Astrocyte (in vitro differentiated cells and primary cell): ENCODE results near the gene BMP4. TPM values are rescaled to one million over a fixed set of nuclear protein-coding genes. Genes with fewer than 3 reads are reported as not detected.

Experiments used
- DNase-seq: peaks from one replicate; pipeline ENCODE4 v3.0.0-alpha.2; 2010; ENCODE audit warnings: low read depth
- FAIRE-seq: peaks from 2 replicates; lab custom pipeline; 2011; peaks lifted over from hg19 to GRCh38; lab: Jason Lieb, UNC
- H2AFZ ChIP-seq: 2 replicates; pipeline ENCODE4 v1.6.0; 2012; ENCODE audit warnings: low read depth, low read length, inconsistent platforms
- H3K27ac ChIP-seq: 2 replicates; pipeline ENCODE4 v1.5.1; 2011; ENCODE audit warnings: low read depth, low read length, inconsistent platforms
- H3K27me3 ChIP-seq: 2 replicates; pipeline ENCODE4 v1.6.0; 2011; ENCODE audit warnings: low read length, inconsistent platforms; ENCODE audit not compliant: insufficient read depth
- H3K36me3 ChIP-seq: 2 replicates; pipeline ENCODE4 v1.5.1; 2011; ENCODE audit warnings: low read length, inconsistent platforms; ENCODE audit not compliant: insufficient read depth
- H3K4me1 ChIP-seq: 2 replicates; pipeline ENCODE4 v1.5.1; 2011; ENCODE audit warnings: low read length, inconsistent platforms; ENCODE audit not compliant: insufficient read depth
- H3K4me2 ChIP-seq: 2 replicates; pipeline ENCODE4 v1.6.0; 2012; ENCODE audit warnings: low read length, inconsistent platforms
- H3K4me3 ChIP-seq: 2 replicates; pipeline ENCODE4 v1.5.1; 2011; ENCODE audit warnings: low read depth, mild to moderate bottlenecking, low read length, inconsistent platforms; ENCODE audit not compliant: insufficient read depth
- H3K79me2 ChIP-seq: 2 replicates; pipeline ENCODE4 v1.6.0; 2012; ENCODE audit warnings: mild to moderate bottlenecking, low read length, inconsistent platforms; ENCODE audit not compliant: insufficient read depth
- H3K9ac ChIP-seq: 2 replicates; pipeline ENCODE4 v1.6.0; 2012; ENCODE audit warnings: mild to moderate bottlenecking, low read length, inconsistent platforms
- H3K9me3 ChIP-seq: 2 replicates; pipeline ENCODE4 v1.5.1; 2012; ENCODE audit warnings: low read depth, mild to moderate bottlenecking, low read length, inconsistent platforms; ENCODE audit not compliant: insufficient read depth
- H4K20me1 ChIP-seq: 2 replicates; pipeline ENCODE4 v1.6.0; 2012; ENCODE audit warnings: low read length, inconsistent platforms; ENCODE audit not compliant: insufficient read depth
- H3K27ac Mint-ChIP-seq: one replicate; pipeline ENCODE4 v1.8.0; 2021; ENCODE audit warnings: mild to moderate bottlenecking, mixed read lengths; ENCODE audit not compliant: unreplicated experiment
- H3K27me3 Mint-ChIP-seq: one replicate; pipeline ENCODE4 v1.8.0; 2021; ENCODE audit warnings: low read depth, mixed read lengths; ENCODE audit not compliant: unreplicated experiment
- H3K36me3 Mint-ChIP-seq: one replicate; pipeline ENCODE4 v1.8.0; 2021; ENCODE audit warnings: low read depth, mixed read lengths; ENCODE audit not compliant: unreplicated experiment
- H3K4me1 Mint-ChIP-seq: one replicate; pipeline ENCODE4 v1.8.0; 2021; ENCODE audit warnings: low read depth, mixed read lengths; ENCODE audit not compliant: unreplicated experiment
- H3K4me3 Mint-ChIP-seq: one replicate; pipeline ENCODE4 v1.8.0; 2021; ENCODE audit warnings: mild to moderate bottlenecking, moderate library complexity, mixed read lengths; ENCODE audit not compliant: unreplicated experiment
- H3K9me3 Mint-ChIP-seq: one replicate; pipeline ENCODE4 v1.8.0; 2021; ENCODE audit warnings: mild to moderate bottlenecking, mixed read lengths; ENCODE audit not compliant: unreplicated experiment
- CTCF ChIP-seq: IDR thresholded peaks from 2 replicates; pipeline ENCODE4 v1.5.1; 2011; ENCODE audit warnings: low read depth, mild to moderate bottlenecking, inconsistent platforms, low read length, moderate library complexity; ENCODE audit not compliant: insufficient read depth
- EZH2 ChIP-seq: IDR thresholded peaks from 2 replicates; pipeline ENCODE4 v1.6.1; 2012; ENCODE audit warnings: mild to moderate bottlenecking, low read length, inconsistent platforms; ENCODE audit not compliant: insufficient read depth
- total RNA-seq: library from RNA; stranded (reverse); gene quantifications from 2 replicates; pipeline ENCODE4 v1.2.1, GENCODE V29; 2021

BMP4 gene
- total RNA-seq, 1 donor from 2014 or later = 27.2 TPM

GRCh38 chr14:53946404-53947093 lies 10.1 kb downstream of the BMP4 start:
- Mint-ChIP-seq H3K36me3 (peaks cover 15% of the 10 kb centered on the region), H3K4me3 (peak overlapping the region; percentile 72), H3K9me3 (peaks cover 3% of the 10 kb centered on the region), H3K4me1 (peaks cover 11% of the 10 kb centered on the region), H3K27ac (no peak overlapping the region), H3K27me3 (peaks cover 50% of the 10 kb centered on the region)
- no peak for DNase-seq
- no peak for FAIRE-seq
- Histone ChIP-seq H3K79me2 (no peaks in the 10 kb centered on the region), H3K9ac (no peak overlapping the region), H2AFZ (peak overlapping the region; percentile 54), H3K27me3 (peaks cover 52% of the 10 kb centered on the region), H4K20me1 (peaks cover 26% of the 10 kb centered on the region), H3K4me1 (peaks cover 9% of the 10 kb centered on the region), H3K4me3 (peak overlapping the region; percentile 36), H3K4me2 (peak overlapping the region; percentile 80), H3K36me3 (no peaks in the 10 kb centered on the region), H3K9me3 (no peaks in the 10 kb centered on the region), H3K27ac (no peak overlapping the region)
- TF ChIP-seq CTCF = no peak
- TF ChIP-seq EZH2 = peak; percentile 93

- Histone ChIP-seq H3K27ac (no peak overlapping the region), H3K9me3 (no peaks in the 10 kb centered on the region), H3K36me3 (no peaks in the 10 kb centered on the region), H3K4me3 (no peak overlapping the region), H3K4me1 (peaks cover 9% of the 10 kb centered on the region), H3K79me2 (no peaks in the 10 kb centered on the region), H3K27me3 (peaks cover 47% of the 10 kb centered on the region), H2AFZ (no peak overlapping the region), H3K9ac (no peak overlapping the region), H3K4me2 (no peak overlapping the region), H4K20me1 (peaks cover 21% of the 10 kb centered on the region)
- Mint-ChIP-seq H3K27me3 (peaks cover 45% of the 10 kb centered on the region), H3K27ac (no peak overlapping the region), H3K9me3 (peaks cover under 1% of the 10 kb centered on the region), H3K36me3 (peaks cover 15% of the 10 kb centered on the region), H3K4me3 (no peak overlapping the region), H3K4me1 (peaks cover 6% of the 10 kb centered on the region)
- DNase-seq (no peak), FAIRE-seq (no peak)
- TF ChIP-seq EZH2 (no peak), CTCF (no peak)
These were observed 10.6 kb downstream of the BMP4 start for GRCh38 chr14:53946071-53946403.

- H3K27ac ChIP-seq = no peak overlapping the region
- peaks cover 4% of the 10 kb centered on the region for H4K20me1 ChIP-seq
- Mint-ChIP-seq H3K9me3 (no peaks in the 10 kb centered on the region), H3K4me3 (no peak overlapping the region), H3K27ac (no peak overlapping the region), H3K27me3 (peaks cover 32% of the 10 kb centered on the region), H3K36me3 (no peaks in the 10 kb centered on the region), H3K4me1 (peaks cover 5% of the 10 kb centered on the region)
- no peak overlapping the region for H3K4me3 ChIP-seq
- no peaks in the 10 kb centered on the region for H3K36me3 ChIP-seq
- H2AFZ ChIP-seq = no peak overlapping the region
- DNase-seq (no peak), FAIRE-seq (no peak)
- H3K27me3 ChIP-seq = peaks cover 40% of the 10 kb centered on the region
- H3K79me2 ChIP-seq = no peaks in the 10 kb centered on the region
- H3K9me3 ChIP-seq = no peaks in the 10 kb centered on the region
- no peak overlapping the region for H3K4me2 ChIP-seq
- TF ChIP-seq CTCF = no peak
- no peak for TF ChIP-seq EZH2
- no peak overlapping the region for H3K9ac ChIP-seq
- peaks cover 9% of the 10 kb centered on the region for H3K4me1 ChIP-seq
These were observed 12.9 kb downstream of the BMP4 start for GRCh38 chr14:53943751-53944083.
